OCI-M2 (cell line): ENCODE results near the gene PHF21B.
"Not testable (repeated sequence)": the region's sequence is repeated elsewhere in the genome, so short reads cannot be mapped to it uniquely, and the experiment has no call there.

Source experiments
- DNase-seq: peaks from one replicate; lab custom pipeline; 2025; ENCODE audit not compliant: unreplicated experiment; lab: John Stamatoyannopoulos, UW

PHF21B gene

GRCh38 chr22:44880610-44881290 is 129.1 kb downstream of the PHF21B start:
- DNase-seq: no peak

- no peak for DNase-seq
Observed at GRCh38 chr22:44879301-44879680, 130.5 kb downstream of the PHF21B start.

DNA sequence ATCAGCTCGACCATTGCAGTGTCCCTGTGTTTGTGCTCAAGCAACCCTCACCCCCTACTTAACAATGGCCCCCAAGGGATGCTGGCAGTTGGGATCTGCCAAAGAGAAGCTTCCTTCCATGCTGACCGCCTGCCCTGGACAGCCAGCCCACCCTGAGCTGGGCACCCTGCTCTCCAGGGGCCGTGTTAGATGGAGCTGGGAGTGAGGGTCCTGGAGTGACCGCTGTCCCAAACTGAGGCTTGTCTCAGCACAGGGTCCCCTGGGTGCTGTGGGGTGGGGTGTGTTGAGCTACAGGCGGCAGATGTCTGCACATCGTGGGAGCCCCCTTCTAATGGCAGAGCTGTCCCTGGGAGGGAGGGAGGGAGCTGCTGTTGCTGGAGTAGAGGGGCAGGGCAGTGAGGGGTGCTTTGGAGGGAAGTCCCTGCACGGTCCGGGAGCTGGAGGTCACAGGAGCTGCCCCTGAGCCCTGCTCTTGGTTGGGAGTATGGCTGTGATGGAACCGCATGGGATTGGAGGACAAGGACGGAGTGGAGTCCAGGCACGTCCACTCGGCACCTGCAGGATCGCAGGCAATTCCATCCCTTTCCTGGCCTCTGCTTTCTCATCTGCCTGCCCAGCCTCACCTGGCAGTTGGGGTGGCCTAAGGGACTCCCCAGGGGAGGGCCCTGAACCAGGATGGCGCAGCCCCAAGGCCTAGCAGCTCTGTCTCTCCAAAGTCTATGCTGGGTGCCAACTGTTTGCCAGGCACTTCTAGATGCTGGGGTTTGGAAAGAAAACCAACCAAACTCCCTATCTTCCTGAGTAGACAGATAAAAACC is 131.1 kb downstream of the PHF21B start:
- DNase-seq: no peak

DNA sequence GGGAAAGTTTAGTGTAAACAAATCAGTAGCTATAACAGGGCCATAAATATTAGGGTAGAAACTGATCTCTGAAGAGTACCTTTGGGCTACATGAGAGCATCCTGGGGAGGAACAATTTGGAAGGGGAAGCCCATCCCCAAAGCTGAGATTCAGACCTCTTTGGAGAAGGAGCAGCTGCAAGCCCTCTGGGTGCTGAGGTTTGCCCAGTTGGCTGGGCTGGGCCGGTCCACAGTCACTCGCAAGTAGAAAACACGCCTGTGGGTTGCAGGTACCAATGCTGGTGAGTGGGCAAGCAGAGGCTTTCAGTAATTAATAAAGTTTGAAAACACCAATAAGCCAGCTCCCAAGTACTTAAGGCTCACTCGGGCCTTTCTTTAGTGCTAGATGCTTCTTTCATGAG is 132.9 kb downstream of the PHF21B start:
- DNase-seq: no peak

- no peak for DNase-seq
Observed at GRCh38 chr22:44871782-44872181, 138.0 kb downstream of the PHF21B start.

DNA sequence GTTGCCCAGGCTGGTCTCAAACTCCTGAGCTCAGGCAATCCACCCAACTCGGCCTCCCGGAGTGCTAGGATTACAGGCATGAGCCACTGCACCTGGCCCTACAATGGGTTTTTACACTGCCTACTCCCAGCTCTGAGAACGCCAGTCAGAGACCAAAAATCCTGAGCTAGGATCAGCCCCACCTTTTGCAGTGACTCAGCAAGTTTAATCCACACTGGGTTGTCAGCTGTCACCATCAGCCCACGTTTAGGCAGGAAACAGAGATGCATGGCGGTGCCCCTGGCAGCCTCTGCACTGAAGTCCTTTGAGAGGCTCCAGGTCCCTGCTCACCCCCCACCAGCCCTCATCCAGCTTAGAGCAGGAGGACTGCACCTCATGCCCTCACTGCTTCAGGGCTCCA is 139.8 kb downstream of the PHF21B start:
- no peak for DNase-seq

GRCh38 chr22:44869196-44869595 is 140.6 kb downstream of the PHF21B start:
- DNase-seq: no peak

GRCh38 chr22:44865193-44866057 is 144.4 kb downstream of the PHF21B start:
- no peak for DNase-seq

DNA sequence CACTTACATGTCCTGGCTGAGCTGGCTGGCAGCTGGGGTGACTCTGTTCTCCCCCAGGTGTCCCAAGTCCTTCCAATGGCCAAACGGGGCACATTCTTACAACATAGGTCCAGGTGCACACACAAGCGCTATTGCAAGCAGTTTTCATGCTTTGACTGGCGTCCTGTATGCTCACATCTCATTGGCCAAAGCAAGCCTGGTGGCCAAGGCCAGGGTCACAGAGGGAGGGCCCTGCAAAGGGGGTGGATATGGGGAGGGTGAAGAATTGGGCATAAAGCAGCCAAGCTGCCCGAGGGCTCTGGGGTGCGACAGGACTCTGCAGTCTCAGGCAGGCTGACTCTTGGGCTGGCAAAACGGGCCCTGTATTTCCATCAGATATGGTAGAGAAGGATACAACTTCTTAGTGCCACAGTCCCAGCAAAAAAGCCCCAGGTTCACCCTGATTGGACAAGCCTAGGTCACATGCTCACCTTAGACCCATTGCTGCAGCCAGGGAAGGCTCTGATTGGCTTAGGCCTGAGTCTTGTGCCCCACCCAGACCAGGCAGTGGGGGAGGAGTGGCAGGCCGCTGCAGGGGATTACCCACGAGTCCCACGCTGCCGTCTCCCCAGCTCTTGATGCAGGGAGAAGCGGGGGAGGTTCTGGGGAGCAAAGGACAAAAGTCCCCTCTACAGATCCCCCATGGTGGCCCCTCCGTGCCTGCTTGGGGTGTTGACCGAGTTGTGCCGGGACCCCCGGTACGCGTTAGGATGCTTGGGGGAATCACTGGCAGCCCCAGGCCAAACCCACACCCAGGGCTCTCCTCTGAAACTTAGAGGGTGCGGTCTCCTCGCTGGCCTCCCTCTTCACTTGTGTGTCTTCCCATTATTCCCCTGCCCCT is 146.6 kb downstream of the PHF21B start:
- DNase-seq: no peak

DNA sequence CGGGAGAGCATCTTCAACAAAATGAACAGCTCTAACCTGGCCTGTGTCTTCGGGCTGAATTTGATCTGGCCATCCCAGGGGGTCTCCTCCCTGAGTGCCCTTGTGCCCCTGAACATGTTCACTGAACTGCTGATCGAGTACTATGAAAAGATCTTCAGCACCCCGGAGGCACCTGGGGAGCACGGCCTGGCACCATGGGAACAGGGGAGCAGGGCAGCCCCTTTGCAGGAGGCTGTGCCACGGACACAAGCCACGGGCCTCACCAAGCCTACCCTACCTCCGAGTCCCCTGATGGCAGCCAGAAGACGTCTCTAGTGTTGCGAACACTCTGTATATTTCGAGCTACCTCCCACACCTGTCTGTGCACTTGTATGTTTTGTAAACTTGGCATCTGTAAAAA is 147.5 kb downstream of the PHF21B start:
- DNase-seq: no peak

DNA sequence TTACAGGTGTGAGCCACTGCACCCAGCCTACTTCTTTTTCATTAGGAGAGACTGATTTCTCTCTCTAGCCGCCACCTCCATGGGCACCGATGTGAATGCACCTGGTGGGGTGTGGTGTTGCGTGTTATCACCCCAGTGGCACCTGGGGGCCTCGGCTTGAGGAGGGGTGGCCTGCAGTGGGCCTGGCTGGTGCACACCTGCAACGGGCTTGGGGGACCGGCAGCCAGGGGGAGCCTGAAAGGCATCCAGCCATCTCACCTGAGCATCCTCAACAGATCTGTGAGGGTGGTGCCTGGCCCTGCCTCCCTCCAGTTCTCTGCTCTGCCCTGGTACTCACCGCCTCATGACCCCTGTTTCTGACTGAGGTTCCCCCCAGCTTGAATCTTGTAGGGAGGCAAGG is 148.6 kb downstream of the PHF21B start:
- DNase-seq: no peak

DNA sequence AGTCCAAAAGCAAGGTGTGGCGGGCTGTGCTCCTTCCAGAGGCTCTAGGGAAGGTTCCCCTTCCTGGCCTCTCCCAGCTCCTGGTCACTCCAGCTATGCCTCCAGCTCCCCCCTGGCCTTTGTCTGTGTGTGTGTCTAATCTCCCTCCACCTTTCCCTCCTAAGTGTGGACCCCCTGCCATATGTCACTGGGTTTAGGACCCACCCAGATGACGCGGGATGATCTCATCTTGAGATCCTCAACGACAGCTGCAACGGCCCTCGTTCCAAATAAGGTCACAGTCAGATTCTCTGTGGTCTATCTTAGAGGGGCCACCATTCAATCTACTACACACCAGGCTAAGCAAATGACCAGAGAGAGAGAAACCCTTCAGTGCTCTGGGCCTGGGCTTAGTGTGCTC is 149.5 kb downstream of the PHF21B start:
- no peak for DNase-seq

DNA sequence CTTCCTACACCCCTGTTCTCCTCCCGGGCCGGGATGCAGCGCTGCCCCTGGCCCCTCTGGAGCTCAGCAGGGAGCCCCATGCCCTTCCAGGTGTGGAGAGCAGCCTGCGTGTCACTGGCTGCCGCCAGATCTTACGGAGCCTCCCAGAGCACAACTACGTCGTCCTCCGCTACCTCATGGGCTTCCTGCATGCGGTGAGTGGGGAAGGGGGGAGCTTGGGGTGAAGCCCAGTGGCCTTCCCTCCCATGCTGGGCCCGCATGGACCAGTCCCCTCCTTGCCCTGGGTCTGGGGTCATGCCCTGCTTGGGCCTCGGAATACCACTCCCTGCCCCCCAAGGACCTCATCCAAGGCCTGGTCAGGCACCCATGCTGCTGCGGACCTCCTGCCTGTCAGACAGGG is 150.2 kb downstream of the PHF21B start:
- DNase-seq: no peak

GRCh38 chr22:44858819-44859218 is 151.0 kb downstream of the PHF21B start:
- not testable (repeated sequence) for DNase-seq

GRCh38 chr22:44855855-44856254 is 153.9 kb downstream of the PHF21B start:
- no peak for DNase-seq

GRCh38 chr22:44854641-44855040 is 155.2 kb downstream of the PHF21B start:
- not testable (repeated sequence) for DNase-seq

GRCh38 chr22:44850946-44851345 is 158.9 kb downstream of the PHF21B start:
- no peak for DNase-seq

DNA sequence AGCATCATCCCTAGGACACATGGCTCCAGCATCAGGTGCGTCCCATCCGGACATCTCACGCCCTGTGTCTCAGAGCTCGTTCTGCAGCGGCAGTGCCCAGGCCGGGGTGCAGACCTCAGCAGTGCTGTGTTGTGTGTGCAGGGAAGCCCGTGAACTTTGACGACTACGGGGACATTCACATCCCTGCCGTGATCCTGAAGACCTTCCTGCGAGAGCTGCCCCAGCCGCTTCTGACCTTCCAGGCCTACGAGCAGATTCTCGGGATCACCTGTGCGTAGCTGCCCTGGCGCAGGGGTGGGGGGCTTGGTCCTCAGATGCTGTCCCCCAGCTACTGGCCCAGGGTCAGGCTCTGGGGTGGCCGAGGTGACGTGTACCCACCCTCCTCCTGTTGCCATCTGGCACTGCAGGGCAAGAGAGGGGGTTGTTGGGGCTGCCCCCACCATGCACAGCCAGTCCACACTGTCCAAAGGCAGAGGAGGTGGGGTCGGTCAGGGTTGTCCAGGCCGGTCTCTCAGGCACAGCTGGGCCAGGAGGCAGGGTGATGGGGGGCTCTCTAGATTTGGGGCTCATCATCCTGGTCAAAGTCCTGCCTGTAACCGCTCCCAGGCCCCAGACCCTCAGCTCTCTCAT is 160.9 kb downstream of the PHF21B start:
- no peak for DNase-seq

- no peak for DNase-seq
Observed at GRCh38 chr22:44848296-44848741, 161.5 kb downstream of the PHF21B start.

DNA sequence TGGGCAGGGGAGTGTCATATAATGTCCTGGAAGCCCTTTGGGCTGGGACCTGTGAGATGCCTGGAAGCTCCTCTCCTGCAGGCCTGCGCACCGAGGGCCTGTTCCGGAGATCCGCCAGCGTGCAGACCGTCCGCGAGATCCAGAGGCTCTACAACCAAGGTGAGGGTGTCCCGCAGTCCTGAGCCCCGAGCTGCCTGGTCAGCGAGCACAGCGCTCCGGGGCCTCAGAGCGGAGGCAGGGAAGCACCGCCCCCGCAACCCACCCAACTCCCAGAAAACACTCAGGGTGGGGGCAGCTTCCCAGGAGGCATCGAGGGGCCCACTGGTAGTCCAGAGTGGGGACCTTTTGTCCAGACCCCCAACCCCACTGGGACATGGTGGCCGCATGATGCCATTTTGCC is 161.9 kb downstream of the PHF21B start:
- DNase-seq: no peak
